Daoy (cell line): Measurements from ENCODE around the gene FGF9. TPM values are rescaled to one million over a fixed set of nuclear protein-coding genes. Genes with fewer than 3 reads are reported as not detected.

Source experiments
- DNase-seq: peaks from one replicate; pipeline ENCODE4 v3.0.0-alpha.2; 2015; ENCODE audit warnings: low read depth
- total RNA-seq: library from RNA; depleted of rRNA; stranded (reverse); fragments of >200 nt; shearing (Covaris generic); gene quantifications from 2 replicates; pipeline ENCODE4 v1.2.3, GENCODE V29; 2014

Gene FGF9
- total RNA-seq, 1 experiment from 2014 or later = 0.74 TPM

DNA sequence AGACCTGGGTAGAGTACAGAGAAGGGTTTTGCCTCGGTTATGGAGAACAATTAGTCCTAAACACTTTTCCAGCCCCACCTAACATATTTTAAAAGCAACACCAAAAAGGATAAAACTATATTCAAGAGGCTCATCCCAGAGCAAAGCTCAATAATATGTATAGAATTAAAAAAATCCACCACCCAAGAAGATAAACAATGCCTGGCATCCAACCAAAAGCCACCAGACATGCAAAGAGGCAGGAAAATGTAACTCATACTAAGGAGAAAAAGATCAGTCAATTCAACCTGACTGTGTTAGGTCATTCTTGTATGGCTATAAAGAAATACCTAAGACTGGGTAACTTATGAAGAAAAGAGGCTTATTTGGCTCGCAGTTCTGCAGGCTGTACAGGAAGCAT lies 39.3 kb downstream of the FGF9 start:
- DNase-seq = no peak

DNA sequence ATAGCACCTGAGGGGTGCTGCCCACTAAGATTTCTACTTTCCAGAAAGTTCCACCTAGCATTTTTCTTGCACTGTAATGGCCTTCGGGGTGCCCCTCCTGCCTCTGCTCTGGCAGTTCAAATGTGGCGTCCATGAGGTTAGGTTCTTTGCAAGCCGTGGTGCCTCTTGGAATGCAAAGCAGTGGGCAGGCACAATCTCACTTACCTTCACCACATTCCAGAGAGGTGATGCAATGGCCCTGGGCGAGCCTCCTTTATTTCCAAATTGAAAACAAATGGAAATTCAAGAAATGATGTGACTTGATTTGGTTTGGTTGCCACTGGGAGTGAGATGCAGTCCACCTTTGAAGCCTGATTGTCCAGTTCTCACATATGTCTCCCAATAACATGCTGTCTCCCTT lies 46.9 kb downstream of the FGF9 start:
- peak; percentile 58 for DNase-seq

DNA sequence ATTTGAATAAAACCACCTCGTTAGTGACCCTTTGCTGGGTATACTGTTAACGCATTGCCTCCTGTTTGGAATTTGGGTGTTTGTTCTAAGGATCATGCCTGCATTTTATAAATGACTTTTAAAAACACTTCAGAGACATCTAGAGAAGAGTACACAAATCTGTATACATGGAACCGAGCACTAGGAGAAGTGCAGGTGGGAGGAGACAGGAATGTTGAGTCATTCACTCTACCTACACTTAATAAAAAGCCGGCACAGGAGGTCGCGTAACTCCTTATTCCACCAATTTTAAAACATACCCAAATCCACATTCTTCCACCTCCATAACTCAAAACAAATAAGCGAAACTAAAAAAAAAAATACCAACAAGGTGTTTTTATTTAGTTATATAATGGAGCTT lies 48.6 kb downstream of the FGF9 start:
- DNase-seq = no peak

DNA sequence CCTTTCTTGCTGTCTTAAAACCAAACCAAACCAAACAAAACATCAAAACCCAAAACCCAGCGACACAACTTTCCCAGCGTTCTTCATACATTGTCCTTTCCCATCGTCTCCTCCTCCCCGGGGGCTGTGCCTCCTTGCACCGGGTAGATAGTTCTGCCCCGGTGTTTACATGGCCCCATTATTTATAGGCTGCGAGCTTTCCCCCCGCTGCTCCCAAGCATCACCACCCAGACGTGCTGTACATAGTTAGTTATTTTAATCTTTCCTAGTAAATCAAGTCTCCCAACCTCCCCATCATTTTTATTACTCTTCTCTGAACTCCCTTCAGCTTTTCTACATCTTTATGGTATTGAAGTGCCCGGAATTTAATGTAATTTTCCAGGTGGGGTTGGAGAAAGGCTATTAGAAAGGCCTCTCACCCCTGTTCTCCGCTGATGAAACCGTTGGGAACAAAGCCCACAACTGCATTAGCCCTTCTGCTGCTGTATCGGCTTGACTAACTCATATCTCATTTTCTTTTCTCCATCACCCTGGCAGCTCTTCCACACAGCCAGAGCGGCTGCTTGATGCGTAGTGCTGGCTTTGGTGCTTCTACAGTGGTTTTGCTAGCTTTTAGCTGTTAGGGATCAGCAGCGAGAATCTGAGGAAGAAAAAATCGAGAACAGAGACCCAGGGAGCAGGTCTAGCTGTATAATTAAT lies 53.1 kb downstream of the FGF9 start:
- peak; percentile 13 for DNase-seq

DNA sequence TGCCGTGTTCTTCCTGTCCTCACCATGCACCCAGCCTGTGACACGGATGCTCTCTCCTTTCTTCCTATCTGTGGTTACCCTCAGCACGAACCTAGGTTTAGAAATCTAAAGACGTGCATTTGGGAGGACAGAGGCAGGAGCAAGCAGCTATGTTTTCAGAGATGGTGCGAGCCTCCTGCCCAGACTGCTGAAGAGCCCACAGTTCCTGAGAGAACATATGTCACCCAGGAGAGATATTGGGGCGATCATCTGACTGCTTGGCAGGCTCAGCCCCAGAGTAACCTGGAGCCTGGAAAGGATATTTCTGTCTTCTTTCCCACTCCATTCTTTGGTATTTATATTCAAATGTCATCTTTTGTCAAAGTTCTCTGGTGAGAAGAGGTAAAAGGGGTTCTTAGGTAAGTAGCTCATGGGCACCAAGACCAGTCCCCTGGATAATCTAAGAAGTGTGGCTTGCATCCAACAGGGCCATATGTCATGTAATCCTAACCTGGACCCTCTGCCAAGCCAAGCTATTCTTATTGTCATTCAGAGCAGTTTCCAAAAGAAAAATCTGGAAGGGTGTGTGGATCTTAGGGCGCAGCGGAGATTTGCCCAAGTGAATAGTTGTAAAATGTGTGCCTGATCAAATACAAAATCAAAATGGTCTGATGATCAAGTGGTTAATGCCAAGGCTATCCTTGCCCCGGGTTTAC lies 59.5 kb downstream of the FGF9 start:
- DNase-seq = no peak

DNA sequence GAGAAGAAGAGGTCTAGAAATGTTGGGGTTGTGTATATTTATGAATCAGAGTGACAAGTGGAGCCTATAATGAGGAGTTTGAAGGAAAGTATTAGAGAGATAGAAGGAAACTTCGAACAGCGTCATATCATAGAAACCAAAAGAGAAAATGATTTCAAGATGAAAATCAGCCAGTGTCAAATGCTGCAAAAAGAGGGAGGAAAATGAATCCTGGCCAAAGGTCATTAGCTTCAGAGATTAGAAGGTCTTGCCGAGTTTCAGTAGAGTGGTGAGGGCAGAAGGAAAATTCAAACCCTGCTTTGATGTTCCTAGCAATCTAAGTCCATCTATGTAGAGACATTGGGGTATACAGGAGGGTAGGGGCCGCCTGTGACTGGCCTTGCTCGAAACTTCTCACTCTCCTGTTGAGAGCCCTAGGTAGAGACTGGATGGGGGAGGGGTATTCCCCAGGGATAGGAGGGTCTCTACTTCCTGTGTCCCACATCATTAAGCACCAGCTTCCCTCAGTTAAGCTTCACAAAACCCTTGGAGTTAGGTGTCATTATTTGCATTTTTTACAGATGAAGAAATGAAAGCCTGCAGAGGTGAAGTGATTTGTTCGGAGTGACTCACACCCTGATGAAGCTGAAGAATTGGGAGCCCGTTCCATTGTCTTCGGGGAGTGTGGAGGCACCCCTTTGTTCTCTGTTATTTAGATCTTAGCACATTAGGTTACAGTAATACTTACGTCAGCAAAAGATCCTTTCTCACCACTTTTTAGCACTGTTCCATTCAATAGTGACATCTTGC lies 62.8 kb downstream of the FGF9 start:
- DNase-seq = peak; percentile 26

DNA sequence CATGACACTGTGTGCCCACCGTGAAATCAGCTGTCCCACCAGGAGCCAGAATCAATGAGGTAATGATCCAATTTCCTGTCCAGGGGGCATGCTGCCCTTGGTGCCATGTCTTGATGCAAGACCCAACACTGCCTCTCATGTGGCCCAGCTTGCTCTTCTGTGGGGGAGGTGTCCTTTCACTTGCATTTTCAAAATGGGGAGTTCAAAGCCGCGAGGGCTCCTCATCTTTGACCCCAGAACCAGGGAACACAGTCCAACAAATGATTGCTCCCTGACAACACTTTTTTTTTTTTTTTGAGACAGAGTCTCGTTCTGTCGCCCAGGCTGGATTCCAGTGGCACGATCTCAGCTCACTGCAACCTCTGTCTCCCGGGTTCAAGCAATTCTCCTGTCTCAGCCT lies 64.1 kb downstream of the FGF9 start:
- DNase-seq = no peak

DNA sequence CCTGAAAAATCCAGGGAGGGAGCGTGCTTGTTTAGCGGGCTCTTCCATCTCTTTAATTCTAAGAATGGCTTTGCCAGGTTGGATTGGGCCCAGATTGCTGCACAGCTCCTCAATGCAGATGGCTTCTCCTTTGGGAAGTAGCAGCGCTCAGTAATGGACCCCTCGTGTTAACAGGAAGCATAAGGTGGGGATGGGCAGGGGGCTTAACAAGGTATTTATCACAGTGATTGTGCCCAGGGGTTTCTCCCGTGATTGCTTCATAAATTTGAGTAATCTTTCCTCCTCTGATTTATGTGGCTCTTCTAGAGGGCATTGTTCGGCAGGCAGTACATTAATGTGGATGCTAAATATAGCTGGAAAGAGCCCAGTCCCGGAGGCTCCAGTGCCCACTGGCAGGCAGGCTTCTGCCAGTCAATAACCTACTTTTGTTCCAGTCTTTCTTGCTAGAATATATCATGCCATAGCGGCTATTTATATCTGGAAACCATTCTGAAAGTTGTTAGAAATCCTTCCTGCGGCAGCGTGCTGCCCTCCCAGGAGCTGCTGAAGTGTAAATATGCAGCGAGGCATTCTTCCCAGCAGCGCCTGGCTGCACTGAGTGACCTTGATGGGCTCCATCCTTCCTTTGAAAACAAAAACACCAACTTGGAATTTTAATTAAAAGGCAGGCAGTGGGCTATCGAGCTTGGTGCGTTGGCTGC lies 65.0 kb downstream of the FGF9 start:
- DNase-seq = no peak

DNA sequence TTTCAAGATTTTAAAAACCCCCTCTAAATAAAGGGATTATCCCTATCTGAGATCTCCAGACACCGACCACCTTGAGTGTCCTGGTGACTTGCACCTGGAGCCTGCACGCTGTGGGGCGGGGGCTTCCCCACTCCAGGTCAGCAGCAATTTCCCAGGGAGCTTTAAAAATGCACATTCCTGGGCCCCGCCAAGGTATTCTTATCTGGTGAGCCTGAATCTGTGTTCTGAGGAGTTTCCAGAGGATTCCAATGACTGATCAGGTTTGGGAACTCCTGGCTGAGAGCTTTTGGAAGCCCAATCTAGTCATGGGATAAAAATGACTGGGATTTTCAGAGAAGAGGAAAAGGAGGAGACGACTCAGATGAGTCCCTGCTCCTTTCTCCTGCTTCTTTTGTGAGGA lies 66.1 kb downstream of the FGF9 start:
- no peak for DNase-seq

DNA sequence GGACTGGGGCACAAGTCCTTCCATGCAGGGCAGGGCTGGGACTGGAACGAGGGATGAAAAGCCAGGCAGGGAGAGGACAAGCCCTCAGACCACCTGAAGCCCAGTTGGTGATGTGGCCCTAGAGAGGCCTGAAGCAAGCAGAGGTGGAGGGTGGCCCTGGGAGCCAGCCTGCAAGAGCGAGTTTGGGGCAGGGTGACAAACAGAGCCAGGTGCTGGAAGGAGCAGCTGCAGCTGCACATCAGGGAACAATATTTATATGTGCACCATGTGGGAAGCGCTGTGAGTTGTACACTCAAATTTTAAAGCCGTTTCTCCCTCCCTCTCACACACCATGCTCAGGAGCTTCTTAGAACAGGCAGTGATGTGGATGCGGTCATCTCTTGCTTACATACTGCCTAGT lies 67.8 kb downstream of the FGF9 start:
- DNase-seq = no peak

DNA sequence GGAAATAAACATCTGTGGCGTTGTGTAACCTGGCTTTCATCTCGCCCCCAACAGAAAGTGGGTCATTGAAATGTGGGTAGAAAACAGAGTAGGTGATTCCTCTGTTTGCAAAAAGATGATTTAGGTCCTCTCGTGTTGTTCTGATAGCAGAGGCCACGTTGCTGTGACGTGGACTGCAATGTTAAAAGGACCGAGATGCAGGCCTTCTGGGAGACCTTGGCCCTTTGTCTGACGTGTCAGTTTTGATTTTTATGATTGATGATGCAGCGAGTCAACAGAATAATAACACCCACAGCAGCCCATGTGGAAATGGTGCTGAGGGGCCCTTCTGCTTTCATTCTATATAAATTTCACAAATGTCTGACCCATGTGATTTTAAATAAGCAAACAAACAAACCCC lies 68.9 kb downstream of the FGF9 start:
- DNase-seq = no peak

DNA sequence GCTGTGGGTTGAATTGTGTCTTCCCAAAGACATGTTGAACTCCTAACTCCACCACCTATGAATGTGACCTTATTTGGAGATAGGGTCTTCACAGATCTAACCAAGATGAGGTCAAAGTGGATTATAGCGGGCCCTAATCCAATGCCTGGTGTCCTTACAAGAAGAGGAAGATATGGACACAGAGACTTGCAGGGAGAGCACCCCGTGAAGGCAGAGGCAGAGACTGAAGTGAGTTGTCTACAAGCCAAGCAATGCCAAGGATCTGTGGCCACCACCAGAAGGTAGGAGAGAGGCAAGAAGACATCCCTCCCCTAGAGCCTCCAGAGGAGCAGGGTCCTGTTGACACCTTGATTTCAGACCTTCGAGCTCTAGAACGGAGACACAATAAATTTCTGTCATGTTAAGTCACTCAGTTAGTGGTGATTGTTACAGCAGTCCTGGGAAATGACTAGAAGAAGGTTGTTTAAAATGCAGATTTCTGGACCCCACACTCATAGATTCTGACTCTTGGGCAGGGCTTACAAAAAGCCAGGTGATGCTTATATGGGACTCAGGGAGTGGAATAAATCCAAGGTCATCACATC lies 70.6 kb downstream of the FGF9 start:
- no peak for DNase-seq

DNA sequence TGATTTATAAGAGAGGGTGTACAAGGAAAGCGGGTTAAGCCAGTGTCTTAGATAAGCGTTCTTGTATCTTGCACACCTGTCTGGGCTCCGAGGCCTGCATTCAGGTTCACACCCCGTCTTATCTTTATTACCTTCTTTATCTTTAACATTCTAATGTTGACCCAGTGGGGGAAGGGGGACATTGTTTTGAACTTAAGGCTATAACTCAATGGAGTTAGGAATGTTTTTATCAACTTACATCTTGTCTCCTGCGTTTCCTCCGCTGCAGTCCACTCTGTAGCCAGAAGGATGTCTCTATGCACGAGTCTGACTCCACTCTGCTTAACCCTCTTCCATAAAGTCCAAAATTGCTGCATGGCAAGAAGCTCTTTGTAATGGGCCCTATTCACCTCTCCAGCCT lies 71.2 kb downstream of the FGF9 start:
- no peak for DNase-seq

DNA sequence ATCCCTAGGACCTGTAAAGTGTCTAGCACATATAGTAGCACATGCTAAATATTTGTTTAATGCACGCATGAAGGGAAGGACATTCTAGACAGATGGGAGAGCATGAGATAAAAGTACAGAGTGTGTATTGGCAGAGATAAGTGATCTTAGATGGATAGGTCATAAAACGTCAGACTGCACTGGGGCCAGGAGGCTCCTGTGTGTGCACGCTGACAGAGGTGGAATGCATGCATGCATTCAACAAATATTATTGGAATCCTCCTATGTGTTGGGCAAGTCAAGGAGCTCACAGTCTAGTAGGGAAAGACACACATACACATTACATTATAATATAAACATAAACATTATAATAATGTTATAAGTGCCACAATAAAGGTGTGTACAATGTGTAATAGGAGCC lies 73.3 kb downstream of the FGF9 start:
- no peak for DNase-seq

DNA sequence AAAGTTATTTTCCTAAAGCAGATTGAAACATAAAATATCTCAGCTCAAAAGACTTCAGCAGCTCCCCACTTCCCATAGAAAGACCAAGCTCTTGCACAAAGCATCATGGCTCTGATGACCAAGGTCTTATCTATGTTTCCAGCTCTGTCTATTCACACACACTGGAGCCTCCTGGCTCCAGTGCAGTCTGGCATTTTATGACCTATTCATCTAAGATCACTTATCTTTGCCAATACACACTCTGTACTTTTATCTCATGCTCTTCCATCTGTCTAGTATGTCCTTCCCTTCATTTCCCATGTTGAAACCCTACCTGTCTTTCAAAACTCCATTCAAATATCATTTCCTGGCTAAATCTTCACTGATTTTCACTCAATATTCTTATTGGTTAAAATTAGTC lies 74.4 kb downstream of the FGF9 start:
- DNase-seq = no peak

DNA sequence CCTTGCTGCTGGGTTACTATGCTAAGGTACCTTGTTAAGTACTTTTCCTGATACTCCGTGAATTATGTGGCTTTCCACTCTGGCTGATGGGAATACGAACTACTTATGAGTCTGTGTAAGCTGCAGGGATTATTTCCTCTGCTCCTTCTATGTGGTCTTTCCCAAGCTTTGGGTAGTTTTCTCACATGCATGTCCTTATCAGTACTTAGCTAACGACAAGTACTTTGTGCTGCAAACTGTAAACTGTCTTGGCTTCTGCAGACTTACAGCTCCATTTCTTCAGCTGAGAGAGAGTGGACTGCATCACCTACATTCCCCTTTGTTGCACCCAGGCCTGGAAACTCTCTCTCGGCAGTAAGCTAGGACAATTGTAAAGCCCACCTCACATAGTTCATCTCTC lies 76.6 kb downstream of the FGF9 start:
- no peak for DNase-seq

DNA sequence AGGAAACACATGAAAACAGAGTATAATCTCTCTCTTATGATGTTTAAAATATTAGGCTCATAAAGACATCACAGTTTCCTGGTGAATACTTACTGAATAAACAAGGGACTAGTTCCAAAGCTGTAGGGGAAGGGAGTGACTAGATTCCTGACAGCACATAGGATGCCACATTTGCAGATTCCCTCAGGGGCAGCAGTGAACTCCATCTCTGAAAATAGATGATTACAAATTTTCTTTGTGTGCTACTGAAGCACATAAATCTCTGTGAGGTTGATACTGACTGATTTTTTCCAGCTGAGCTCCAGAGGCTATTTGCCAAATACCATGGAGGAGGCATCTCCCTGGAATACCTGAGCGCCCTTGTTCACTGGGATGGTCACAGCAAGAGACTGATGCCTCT lies 77.3 kb downstream of the FGF9 start:
- DNase-seq = no peak

DNA sequence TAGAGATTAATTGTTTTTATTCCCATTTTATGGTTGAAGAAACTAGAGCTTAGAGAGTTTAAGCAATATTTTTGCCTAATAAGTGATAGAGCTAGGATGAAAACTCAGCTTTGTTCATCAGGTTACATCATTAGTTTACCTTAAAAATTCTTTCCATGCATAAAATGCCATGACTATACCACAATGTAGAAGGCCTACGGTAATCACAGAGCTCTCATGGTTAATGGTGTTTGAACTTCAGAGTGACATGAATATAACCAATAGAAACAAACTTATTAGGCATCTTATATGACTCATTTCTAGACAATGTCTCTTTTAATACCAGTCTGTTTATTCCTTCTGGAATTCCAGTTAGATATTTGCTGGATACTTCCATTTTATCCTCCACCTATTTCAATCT lies 78.5 kb downstream of the FGF9 start:
- DNase-seq = no peak

DNA sequence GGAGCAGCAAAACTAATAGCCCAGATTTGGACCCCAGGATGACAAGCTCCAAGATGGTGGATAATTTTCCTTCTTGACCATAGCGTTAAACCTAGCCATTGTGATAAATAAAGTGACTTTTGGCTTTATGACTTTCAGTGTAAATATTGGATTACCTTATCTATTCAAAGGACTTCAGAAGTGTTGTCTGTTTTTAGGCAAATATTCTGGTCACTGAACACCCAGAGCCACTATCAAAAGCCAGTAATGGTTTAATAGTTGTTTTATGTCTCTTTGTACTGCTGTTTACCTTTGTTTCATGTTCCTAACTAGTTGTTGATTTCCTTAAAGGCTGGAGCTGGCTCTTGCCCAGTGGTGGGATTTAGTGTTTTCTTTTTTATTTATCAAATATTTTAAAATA lies 81.6 kb downstream of the FGF9 start:
- DNase-seq = no peak

DNA sequence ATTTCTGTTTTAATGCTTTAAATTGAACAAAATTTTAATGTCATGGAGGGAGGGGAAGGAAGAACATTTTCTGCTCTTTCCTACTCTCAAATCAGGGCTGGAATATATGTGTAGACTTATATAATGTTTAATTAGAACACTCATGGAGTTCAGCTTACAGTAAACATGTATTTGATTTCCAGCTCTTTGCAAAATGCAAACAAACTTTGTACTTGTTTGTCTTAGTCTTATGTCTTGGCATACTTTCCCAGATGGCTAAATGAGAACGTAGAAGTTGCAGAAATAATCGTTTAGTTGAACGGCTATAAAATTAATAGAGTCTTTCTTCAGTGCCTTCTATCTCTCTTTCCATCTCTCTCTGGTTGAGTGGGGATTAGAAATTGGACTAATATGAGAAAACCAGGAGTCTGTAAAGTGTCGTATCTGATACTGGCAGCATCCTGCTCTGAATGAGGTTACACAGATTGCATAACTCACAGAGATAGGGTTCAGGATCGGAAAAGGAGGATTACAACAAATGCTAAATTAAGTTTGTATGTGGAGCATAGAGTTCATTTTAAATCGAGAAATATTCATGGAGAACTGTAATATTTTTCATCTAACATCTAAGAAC lies 82.3 kb downstream of the FGF9 start:
- DNase-seq = no peak
